Embryonic facial prominence (tissue), 1 donor: Measurements from ENCODE around the gene CLPTM1.
"Not testable (repeated sequence)": the region's sequence is repeated elsewhere in the genome, so short reads cannot be mapped to it uniquely, and the experiment has no call there.

Experiments
- DNase-seq: peaks from one replicate; pipeline ENCODE4 v3.0.0-alpha.2; 2016; ENCODE audit errors: extremely low spot score

CLPTM1 gene

DNA sequence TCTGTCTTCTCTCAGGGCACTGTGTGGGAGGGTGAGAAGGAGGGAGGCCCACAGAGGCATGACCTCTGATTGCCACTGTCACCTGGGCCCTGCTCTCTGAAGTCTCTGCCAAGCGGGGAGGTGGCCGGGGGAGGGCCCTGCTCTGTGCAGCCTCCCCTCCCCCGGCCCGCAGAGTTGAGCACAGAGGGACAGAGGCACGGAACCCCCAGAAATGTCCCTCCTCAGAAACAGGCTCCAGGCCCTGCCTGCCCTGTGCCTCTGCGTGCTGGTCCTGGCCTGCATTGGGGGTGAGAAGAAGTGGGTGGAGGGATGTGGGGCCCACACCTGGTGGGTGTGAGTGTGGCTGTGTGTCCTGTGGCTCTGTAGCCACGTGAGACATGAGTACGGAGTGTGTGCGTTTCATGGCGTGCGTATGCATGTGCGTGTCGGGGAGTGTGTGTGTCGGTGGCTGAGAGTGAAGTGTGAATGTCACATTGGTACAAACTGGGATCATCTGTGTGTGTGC, 13.1 kb upstream of the CLPTM1 start, which contains the start of gene APOC4:
Gene APOC4, plus strand, starts transcription at position 171 of the 505 bp plus-strand sequence. Its CDS starts 41 bp downstream, at position 212.
- DNase-seq = no peak

GRCh38 chr19:44943801-44944249, 11.4 kb upstream of the CLPTM1 start:
- no peak for DNase-seq

GRCh38 chr19:44947041-44947581, 8.1 kb upstream of the CLPTM1 start:
- no peak for DNase-seq

DNA sequence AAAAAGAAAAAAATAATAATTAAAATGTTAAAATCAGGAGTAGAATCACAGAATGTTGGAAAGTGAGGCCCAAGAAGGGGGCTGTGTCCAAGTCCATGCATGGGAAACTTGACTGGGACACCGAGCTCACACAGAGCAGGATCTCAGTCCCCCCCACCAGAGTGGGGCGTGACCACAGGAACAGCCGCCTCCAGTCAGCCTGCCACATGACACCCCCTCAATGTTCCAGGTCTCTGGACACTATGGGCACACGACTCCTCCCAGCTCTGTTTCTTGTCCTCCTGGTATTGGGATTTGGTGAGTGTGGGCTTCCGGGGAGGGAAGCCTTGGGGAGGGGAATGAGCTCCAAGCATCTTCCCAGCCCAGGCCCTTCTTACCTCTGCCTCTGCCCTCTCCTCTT, 6.9 kb upstream of the CLPTM1 start:
- DNase-seq = no peak

DNA sequence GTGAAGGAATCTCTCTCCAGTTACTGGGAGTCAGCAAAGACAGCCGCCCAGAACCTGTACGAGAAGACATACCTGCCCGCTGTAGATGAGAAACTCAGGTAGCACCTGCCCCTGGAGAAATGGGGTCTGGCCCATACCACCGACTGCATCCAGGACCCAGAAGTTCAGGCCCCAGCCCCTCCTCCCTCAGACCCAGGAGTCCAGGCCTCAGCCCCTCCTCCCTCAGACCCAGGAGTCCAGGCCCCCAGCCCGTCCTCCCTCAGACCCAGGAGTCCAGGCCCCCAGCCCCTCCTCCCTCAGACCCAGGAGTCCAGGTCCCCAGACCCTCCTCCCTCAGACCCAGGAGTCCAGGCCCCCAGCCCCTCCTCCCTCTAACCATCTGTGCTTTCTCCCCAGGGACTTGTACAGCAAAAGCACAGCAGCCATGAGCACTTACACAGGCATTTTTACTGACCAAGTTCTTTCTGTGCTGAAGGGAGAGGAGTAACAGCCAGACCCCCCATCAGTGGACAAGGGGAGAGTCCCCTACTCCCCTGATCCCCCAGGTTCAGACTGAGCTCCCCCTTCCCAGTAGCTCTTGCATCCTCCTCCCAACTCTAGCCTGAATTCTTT, 6.3 kb upstream of the CLPTM1 start:
- DNase-seq = no peak

- DNase-seq = no peak
Measured at GRCh38 chr19:44949550-44949949, 5.6 kb upstream of the CLPTM1 start.

GRCh38 chr19:44951179-44952159, 3.7 kb upstream of the CLPTM1 start:
- peak; percentile 46 for DNase-seq

- no peak for DNase-seq
Measured at GRCh38 chr19:44954278-44954648, 917 bp upstream of the CLPTM1 start.

- no peak for DNase-seq
Measured at GRCh38 chr19:44955505-44956439, 592 bp downstream of the CLPTM1 start.

DNA sequence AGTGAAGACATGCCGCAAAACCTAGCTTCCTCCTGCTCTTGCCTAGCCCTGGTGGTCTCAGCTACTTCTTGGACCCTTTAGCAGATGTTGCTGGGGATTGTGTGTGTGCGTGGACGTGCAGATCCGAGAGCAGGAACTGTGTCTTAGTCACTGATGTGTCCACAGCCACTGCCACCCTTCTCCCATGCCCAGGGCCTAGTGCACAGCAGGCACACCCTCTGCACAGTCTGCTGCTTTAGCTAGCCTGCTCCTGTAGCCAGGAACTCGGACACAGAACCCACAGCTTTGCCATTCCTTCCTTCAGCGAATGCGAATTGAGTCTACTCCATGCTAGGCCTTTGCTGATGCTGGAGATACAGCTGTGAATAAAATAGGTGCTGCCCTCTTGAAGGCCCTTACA, 2.3 kb downstream of the CLPTM1 start:
- no peak for DNase-seq

GRCh38 chr19:44958090-44958489, 2.9 kb downstream of the CLPTM1 start:
- no peak for DNase-seq

- DNase-seq = no peak
Measured at GRCh38 chr19:44959691-44960090, 4.5 kb downstream of the CLPTM1 start.

DNA sequence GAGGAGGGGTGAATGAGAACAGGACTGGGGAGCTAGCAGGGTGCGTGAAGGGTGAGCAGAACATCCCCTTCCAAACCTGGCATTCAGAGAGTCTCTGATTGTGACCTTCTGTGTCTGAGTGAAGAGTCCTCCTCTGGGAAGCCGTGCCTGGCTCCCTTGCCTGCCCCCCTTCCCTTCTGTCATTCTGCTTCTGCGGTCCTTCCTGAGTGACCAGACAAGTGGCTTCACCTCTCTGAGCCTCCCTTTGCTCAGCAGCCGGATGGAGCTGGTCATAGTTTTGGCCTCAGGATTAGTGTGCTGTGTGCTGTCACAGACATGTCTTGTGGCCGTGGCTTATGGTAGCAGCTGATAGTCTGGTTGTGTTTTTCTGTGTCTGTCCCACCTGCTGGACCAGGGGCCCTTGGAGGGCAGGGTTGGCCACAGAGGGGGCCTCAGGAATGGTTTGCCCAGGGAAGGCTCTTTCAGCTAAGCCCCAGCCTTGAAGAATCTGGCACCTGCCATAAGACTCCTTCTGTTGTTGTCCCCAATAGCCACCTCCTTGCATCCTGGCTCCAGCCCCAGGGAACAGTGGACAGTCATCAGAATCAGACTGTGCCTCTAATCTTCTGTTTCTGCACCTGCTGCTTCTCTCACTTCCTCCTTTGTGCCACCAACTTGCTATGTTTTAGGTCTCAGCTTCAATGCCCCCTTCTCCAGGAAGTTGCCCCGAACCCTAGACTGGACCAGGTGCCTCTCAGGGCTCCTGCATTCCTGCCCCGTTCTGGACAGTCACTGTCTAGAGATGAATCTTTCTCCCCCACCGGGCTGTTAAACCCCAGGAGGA, 5.9 kb downstream of the CLPTM1 start:
- no peak for DNase-seq

- no peak for DNase-seq
Measured at GRCh38 chr19:44961821-44962220, 6.6 kb downstream of the CLPTM1 start.

DNA sequence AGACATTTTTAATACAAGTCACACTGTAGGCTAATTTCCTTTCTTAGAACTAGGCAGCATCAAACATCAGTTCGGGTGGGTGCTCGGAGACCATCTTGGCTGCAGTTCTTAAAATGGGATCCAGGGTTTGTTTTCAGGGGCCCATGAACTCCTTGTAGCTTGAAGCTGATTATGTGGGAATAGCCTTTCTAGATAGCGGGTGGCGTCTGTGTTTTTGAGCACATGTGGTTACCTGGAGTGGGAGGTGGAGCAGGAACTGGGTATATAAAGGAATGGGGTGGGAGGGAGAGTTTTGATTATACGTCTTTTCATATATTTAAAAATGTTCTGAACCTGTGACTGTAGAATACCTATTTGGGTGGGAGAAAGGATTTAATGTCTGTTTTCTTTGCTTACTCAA, 12.9 kb downstream of the CLPTM1 start:
- DNase-seq = no peak

- no peak for DNase-seq
Measured at GRCh38 chr19:44968670-44969069, 13.5 kb downstream of the CLPTM1 start.

- DNase-seq = no peak
Measured at GRCh38 chr19:44969437-44969836, 14.3 kb downstream of the CLPTM1 start.

- DNase-seq = not testable (repeated sequence)
Measured at GRCh38 chr19:44971451-44971850, 16.3 kb downstream of the CLPTM1 start.

- DNase-seq = no peak
Measured at GRCh38 chr19:44972802-44973201, 17.6 kb downstream of the CLPTM1 start.

GRCh38 chr19:44973982-44974735, 19.0 kb downstream of the CLPTM1 start:
- no peak for DNase-seq
